ENCODE measurements around the gene NEDD4. TPM values are rescaled to one million over a fixed set of nuclear protein-coding genes. Genes with fewer than 3 reads are reported as not detected.
"Not testable (repeated sequence)": the region's sequence is repeated elsewhere in the genome, so short reads cannot be mapped to it uniquely, and the experiment has no call there.

NEDD4 gene
- total RNA-seq, 1 donor from 2014 or later = 15.6 TPM

DNA sequence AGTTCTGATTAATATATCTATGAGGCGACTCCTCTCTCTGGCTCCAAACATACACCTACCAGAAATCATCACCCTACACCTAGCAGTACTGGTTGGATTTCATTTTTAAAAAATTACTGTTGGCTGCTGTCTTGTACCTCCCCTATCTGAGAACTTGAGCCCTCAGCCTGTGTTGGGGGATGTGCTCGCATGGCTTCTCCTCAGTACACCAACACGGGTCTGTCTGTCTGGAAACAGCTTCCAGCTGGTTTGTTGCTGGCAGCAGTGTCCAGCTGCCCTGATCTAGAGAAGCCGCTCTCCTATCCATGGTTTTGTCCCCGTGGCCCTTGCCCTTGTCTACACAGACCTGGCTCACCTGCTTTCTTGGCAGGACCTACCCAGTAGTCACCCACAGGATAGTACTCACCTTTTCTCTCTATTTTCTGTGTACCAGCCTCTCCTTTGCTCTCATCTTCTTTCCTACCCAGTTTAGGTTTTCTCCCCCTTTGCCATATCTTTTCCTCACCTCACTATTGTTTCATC, 43.2 kb upstream of the NEDD4 start:
- no peak for DNase-seq (ENCODE audit: low read depth)
- TF ChIP-seq, protein P1, sequence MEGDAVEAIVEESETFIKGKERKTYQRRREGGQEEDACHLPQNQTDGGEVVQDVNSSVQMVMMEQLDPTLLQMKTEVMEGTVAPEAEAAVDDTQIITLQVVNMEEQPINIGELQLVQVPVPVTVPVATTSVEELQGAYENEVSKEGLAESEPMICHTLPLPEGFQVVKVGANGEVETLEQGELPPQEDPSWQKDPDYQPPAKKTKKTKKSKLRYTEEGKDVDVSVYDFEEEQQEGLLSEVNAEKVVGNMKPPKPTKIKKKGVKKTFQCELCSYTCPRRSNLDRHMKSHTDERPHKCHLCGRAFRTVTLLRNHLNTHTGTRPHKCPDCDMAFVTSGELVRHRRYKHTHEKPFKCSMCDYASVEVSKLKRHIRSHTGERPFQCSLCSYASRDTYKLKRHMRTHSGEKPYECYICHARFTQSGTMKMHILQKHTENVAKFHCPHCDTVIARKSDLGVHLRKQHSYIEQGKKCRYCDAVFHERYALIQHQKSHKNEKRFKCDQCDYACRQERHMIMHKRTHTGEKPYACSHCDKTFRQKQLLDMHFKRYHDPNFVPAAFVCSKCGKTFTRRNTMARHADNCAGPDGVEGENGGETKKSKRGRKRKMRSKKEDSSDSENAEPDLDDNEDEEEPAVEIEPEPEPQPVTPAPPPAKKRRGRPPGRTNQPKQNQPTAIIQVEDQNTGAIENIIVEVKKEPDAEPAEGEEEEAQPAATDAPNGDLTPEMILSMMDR (conservative IDR thresholded peaks at IDR 0.05; ENCODE audit: low read depth, low read length) = no peak

DNA sequence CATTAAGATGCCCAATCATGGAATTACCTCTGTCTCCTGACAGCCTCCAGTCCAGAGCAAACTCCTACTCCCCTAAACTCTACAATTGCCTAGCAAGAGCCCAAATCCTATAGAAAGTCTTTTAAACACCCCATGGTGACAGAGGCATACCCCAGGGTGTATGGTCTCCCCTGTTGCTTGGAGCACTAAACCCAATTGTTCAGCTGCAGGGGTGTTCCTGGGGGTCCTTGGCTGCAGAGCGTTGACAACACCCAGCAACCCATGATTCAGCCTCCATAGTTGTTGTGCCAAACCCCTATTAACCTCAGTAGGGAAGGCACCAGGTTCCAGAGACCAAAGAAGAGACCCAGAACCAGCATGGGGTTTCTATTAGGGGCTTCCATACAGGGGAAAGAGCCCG, 41.8 kb upstream of the NEDD4 start:
- no peak overlapping the region for H3K4me3 ChIP-seq (ENCODE audit: low read depth, low read length)

More for the DNA sequence above, 43.2 kb upstream of the NEDD4 start:
- H3K4me3 ChIP-seq (ENCODE audit: low read depth, low read length) = no peak overlapping the region

GRCh38 chr15:56034514-56034913, 41.1 kb upstream of the NEDD4 start:
- no peak for DNase-seq (ENCODE audit: low read depth)
- H3K4me3 ChIP-seq (ENCODE audit: low read depth, low read length) = no peak overlapping the region
- TF ChIP-seq, protein P1 (conservative IDR thresholded peaks at IDR 0.05; ENCODE audit: low read depth, low read length) = no peak

More for the DNA sequence above, 41.8 kb upstream of the NEDD4 start:
- TF ChIP-seq, protein P1 (conservative IDR thresholded peaks at IDR 0.05; ENCODE audit: low read depth, low read length) = no peak
- no peak for DNase-seq (ENCODE audit: low read depth)

- H3K4me3 ChIP-seq (ENCODE audit: low read depth, low read length) = no peak overlapping the region
- TF ChIP-seq, protein P1 (conservative IDR thresholded peaks at IDR 0.05; ENCODE audit: low read depth, low read length) = no peak
- no peak for DNase-seq (ENCODE audit: low read depth)
Measured at GRCh38 chr15:56032373-56032772, 39.0 kb upstream of the NEDD4 start.

- no peak overlapping the region for H3K4me3 ChIP-seq (ENCODE audit: low read depth, low read length)
- TF ChIP-seq, protein P1 (conservative IDR thresholded peaks at IDR 0.05; ENCODE audit: low read depth, low read length) = no peak
- DNase-seq (ENCODE audit: low read depth) = no peak
Measured at GRCh38 chr15:56031836-56032235, 38.4 kb upstream of the NEDD4 start.

GRCh38 chr15:56031402-56031801, 38.0 kb upstream of the NEDD4 start:
- H3K4me3 ChIP-seq (ENCODE audit: low read depth, low read length) = no peak overlapping the region
- TF ChIP-seq, protein P1 (conservative IDR thresholded peaks at IDR 0.05; ENCODE audit: low read depth, low read length) = no peak

DNA sequence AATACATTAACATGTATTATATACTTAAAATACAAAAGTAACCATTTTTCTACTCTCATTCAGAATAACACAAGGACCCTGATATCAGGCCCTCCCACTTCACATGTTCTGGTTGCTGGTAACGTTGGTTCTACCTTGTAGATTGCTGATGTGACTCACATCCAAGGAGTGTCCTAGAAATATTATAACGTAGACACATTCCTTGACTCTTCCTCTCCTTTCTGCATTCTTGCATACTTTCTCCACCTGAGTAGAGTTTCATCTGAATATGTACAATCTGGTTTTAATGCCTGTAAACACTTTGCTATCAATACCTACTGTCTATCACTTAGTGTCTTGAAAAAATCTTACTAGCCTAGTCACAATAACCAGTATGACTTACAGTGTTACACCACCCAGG, 35.0 kb upstream of the NEDD4 start:
- H3K4me3 ChIP-seq (ENCODE audit: low read depth, low read length) = no peak overlapping the region
- no peak for DNase-seq (ENCODE audit: low read depth)
- TF ChIP-seq, protein P1 (conservative IDR thresholded peaks at IDR 0.05; ENCODE audit: low read depth, low read length) = no peak

More at GRCh38 chr15:56031402-56031801, 38.0 kb upstream of the NEDD4 start:
- DNase-seq (ENCODE audit: low read depth) = no peak

GRCh38 chr15:56023160-56023559, 29.7 kb upstream of the NEDD4 start:
- not testable (repeated sequence) for DNase-seq (ENCODE audit: low read depth)

More at GRCh38 chr15:56023160-56023559, 29.7 kb upstream of the NEDD4 start:
- H3K4me3 ChIP-seq (ENCODE audit: low read depth, low read length) = not testable (repeated sequence)

All from epithelial cell of proximal tubule (primary cell).